Esophagus muscularis mucosa (tissue), 4 donors: Measurements from ENCODE around the gene IMPACT. TPM values are rescaled to one million over a fixed set of nuclear protein-coding genes. Genes with fewer than 3 reads are reported as not detected.

Experiments used
- DNase-seq: peaks from one replicate; pipeline ENCODE4 v3.0.0-alpha.2; 2017; ENCODE audit errors: extremely low spot score
- H3K27ac ChIP-seq, 4 donors: fragments of 200-600 bp; sonication (generic); replicated peaks in 1 of 4; 1 replicate in 3 of 4; 2 replicates in 1 of 4; pipeline ENCODE4 v1.5.1; 2016 to 2019; ENCODE audit warnings: mild to moderate bottlenecking in 1 of 4
- H3K27me3 ChIP-seq, 4 donors: fragments of 200-600 bp; sonication (generic); one replicate each; pipeline versions ENCODE4 v1.5.1 to v1.6.0; 2016 to 2019
- H3K36me3 ChIP-seq, 4 donors: fragments of 200-600 bp; sonication (generic); one replicate each; pipeline ENCODE4 v1.5.1; 2016 to 2019
- H3K4me1 ChIP-seq, 4 donors: fragments of 200-600 bp; sonication (generic); one replicate each; pipeline ENCODE4 v1.5.1; 2016 to 2019
- H3K4me3 ChIP-seq, 4 donors: fragments of 200-600 bp; sonication (generic); 1 replicate in 2 of 4; 2 replicates in 2 of 4; pipeline ENCODE4 v1.5.1; 2016 to 2019; ENCODE audit warnings: mild to moderate bottlenecking in 4 of 4, moderate library complexity in 1 of 4
- H3K9me3 ChIP-seq, 4 donors: fragments of 200-600 bp; sonication (generic); 1 replicate in 3 of 4; 2 replicates in 1 of 4; pipeline ENCODE4 v1.5.1; 2016 to 2019
- EP300 ChIP-seq: sonication (generic); formaldehyde crosslinking; IDR thresholded peaks from one replicate; pipeline ENCODE4 v1.6.1; 2017; ENCODE audit warnings: antibody characterized with exemption
- POLR2A ChIP-seq: fragments of 450-650 bp; IDR thresholded peaks from one replicate; pipeline ENCODE4 v1.6.1; 2017; ENCODE audit warnings: antibody characterized with exemption, moderate library complexity, mild to moderate bottlenecking, low read depth
- POLR2AphosphoS5 ChIP-seq, 2 donors: sonication (generic); formaldehyde crosslinking; IDR thresholded peaks; one replicate each; pipeline ENCODE4 v1.6.1; 2017; ENCODE audit warnings: antibody characterized with exemption in 2 of 2
- WGBS: methylation state at CpG from one replicate; pipeline ENCODE4 v1.1.5; 2018; 5-methylcytosine and 5-hydroxymethylcytosine counted together
- intact Hi-C: fragments of 100-400 bp; cut with DNase I; formaldehyde crosslinking; loops from one replicate; pipeline ENCODE4 v1.15.1; 2023
- total RNA-seq, 4 donors: library from RNA; depleted of rRNA; stranded (reverse); fragments of >200 nt; gene quantifications; one replicate each; pipeline versions ENCODE4 v1.1.0 to v1.2.1, GENCODE V29; 2016
- TF ChIP-seq, protein P1 (sequence below), 3 experiments: fragments of 200-600 bp in 2 of 3; fragments of 450-650 bp in 1 of 3; sonication (generic) in 2 of 3; IDR thresholded peaks; one replicate each; pipeline ENCODE4 v1.5.1; 2017 to 2019; ENCODE audit warnings: antibody characterized with exemption in 3 of 3, mild to moderate bottlenecking in 2 of 3, moderate library complexity in 1 of 3

IMPACT gene
- total RNA-seq, 4 donors from 2014 or later, result 16.2 to 18.5 (median 17.4) TPM

DNA sequence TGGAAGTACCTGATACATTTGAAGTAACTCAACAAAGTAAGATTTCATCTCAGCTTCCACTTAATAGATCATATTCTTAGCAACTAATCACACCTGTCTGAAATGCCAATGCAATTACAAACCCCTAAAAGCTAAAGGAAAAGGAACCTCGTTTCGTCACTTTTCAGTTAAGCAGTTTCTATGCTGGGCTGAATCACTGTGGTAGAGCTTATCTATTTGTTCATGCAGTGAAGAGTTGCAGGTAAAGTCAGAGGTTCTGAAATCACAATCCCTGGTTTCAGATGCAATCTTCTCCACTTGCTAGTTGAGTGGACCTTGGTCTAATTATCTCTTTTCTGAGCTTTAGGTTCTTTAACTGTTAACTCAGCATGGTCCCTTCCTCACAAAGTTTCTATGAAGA, 40.3 kb downstream of the IMPACT start:
- TF ChIP-seq EP300 (no peak), POLR2AphosphoS5 (IDR thresholded peaks at IDR 0.05) (no peak), POLR2A (no peak)
- TF ChIP-seq, protein P1, sequence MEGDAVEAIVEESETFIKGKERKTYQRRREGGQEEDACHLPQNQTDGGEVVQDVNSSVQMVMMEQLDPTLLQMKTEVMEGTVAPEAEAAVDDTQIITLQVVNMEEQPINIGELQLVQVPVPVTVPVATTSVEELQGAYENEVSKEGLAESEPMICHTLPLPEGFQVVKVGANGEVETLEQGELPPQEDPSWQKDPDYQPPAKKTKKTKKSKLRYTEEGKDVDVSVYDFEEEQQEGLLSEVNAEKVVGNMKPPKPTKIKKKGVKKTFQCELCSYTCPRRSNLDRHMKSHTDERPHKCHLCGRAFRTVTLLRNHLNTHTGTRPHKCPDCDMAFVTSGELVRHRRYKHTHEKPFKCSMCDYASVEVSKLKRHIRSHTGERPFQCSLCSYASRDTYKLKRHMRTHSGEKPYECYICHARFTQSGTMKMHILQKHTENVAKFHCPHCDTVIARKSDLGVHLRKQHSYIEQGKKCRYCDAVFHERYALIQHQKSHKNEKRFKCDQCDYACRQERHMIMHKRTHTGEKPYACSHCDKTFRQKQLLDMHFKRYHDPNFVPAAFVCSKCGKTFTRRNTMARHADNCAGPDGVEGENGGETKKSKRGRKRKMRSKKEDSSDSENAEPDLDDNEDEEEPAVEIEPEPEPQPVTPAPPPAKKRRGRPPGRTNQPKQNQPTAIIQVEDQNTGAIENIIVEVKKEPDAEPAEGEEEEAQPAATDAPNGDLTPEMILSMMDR (IDR thresholded peaks at IDR 0.05), result no peak
- Histone ChIP-seq H3K4me1 (no peaks in the 10 kb centered on the region), H3K27me3 (no peaks in the 10 kb centered on the region), H3K36me3 (no peaks in the 10 kb centered on the region), H3K4me3 (no peak overlapping the region), H3K9me3 (no peaks in the 10 kb centered on the region), H3K27ac (no peak overlapping the region)
- DNase-seq, result no peak
- intact Hi-C loops, result no loop called here
- WGBS, result 91% methylated on average over 2 of the region's 2 CpGs

DNA sequence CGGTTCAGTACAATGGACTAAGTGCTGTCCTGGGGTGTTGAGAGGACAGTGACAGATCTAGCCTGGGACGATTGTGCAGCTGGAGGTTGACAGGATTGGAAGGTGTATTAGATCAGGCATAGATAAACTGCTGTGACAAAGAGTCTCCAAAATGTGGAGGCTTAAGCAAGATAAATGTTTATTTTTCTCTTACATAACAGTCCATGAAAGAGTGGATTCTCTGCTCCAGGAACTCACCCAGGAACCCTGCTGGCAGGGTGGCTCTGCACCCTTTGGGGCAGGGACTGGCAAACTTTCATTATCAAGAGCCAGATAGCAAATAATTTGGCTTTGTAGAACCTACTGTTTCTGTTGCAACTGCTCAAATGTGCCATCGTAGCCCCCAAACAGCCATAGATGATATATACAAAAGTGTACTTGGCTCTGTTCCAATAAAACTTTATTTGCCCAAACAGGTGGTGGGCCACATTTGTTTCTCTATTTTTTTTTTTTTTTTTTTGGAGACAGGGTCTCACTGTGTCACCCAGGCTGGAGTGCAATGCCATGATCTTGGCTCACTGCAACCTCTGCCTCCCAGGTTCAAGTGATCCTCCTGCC, 43.6 kb downstream of the IMPACT start:
- 76% methylated on average over 3 of the region's 3 CpGs for WGBS
- TF ChIP-seq, protein P1 (IDR thresholded peaks at IDR 0.05), result no peak
- intact Hi-C loops, result no loop called here

DNA sequence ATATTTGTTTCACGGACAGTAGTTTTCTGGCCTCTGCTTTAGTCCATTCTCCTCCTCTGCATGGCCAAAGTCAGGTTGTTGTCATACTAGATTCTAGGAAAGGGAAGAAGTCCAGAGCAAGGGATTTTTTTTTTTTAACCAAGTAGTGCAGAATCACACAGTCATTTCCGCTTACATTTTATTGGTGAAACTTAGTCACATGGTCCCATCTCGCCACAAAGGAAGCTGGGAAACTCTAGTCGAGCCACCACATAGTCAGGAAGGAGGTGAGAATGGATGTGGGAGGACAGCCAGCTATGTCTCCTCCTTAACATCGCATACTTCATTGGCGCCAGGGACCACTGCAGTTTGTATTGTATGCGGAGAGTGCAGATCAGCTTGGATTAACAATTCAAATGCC, 44.3 kb downstream of the IMPACT start:
- no peaks in the 10 kb centered on the region for H3K9me3 ChIP-seq
- TF ChIP-seq POLR2AphosphoS5 (IDR thresholded peaks at IDR 0.05) (no peak), EP300 (no peak)
- TF ChIP-seq, protein P1 (IDR thresholded peaks at IDR 0.05), result no peak
- H3K27me3 ChIP-seq, result no peaks in the 10 kb centered on the region
- no peak overlapping the region for H3K27ac ChIP-seq
- no peaks in the 10 kb centered on the region for H3K36me3 ChIP-seq
- intact Hi-C loops, result no loop called here
- no peaks in the 10 kb centered on the region for H3K4me1 ChIP-seq
- no peak for DNase-seq
- H3K4me3 ChIP-seq, result no peak overlapping the region
- WGBS, result 92% methylated on average over 7 of the region's 7 CpGs

More for the DNA sequence above, 43.6 kb downstream of the IMPACT start:
- DNase-seq, result no peak
- Histone ChIP-seq H3K4me3 (no peak overlapping the region), H3K27ac (no peak overlapping the region), H3K9me3 (no peaks in the 10 kb centered on the region), H3K36me3 (no peaks in the 10 kb centered on the region), H3K27me3 (no peaks in the 10 kb centered on the region), H3K4me1 (no peaks in the 10 kb centered on the region)

DNA sequence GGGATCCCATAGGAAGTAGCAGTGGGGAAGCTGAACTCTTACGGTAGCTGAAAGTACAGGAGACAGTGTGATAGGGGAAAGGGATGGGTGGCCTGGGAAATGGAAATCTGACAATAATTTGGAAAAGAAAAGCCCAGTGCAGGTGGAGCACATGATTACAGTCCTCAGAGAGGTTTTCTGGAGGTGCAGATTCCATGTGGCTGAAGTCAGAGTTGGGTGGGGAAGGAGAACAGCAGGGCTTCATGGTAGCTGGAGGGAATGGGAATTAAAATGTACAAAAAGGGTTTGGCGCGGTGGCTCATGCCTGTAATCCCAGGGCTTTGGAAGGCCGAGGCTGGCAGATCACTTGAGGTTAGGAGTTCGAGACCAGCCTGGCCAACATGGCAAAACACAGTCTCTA, 46.1 kb downstream of the IMPACT start:
- H3K4me3 ChIP-seq, result no peak overlapping the region
- H3K27me3 ChIP-seq, result no peaks in the 10 kb centered on the region
- TF ChIP-seq POLR2A (no peak), EP300 (no peak), POLR2AphosphoS5 (IDR thresholded peaks at IDR 0.05) (no peak)
- TF ChIP-seq, protein P1 (IDR thresholded peaks at IDR 0.05), result no peak
- H3K27ac ChIP-seq, result no peak overlapping the region
- H3K36me3 ChIP-seq, result no peaks in the 10 kb centered on the region
- 93% methylated on average over 5 of the region's 5 CpGs for WGBS
- intact Hi-C loops, result no loop called here
- H3K9me3 ChIP-seq, result no peaks in the 10 kb centered on the region
- H3K4me1 ChIP-seq, result no peaks in the 10 kb centered on the region
- DNase-seq, result no peak

DNA sequence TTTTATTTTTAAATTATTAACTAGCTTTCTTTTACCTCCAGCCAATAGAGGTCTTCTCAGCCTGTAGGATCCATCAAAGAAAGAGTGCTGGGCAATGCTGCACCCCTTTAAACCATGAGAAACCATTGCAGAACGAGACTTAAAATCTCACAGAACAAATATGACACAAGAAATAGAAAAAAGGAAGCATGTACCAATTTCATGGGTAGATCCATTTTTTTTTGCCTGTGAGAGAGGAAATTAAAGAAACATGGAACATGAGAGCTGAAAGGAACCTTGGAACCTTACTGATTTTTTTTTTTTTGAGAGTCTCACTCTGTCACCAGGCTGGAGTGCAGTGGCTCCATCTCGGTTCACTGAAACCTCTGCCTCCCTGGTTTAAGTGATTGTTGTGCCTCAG, 47.9 kb downstream of the IMPACT start:
- Histone ChIP-seq H3K4me1 (no peaks in the 10 kb centered on the region), H3K27me3 (no peaks in the 10 kb centered on the region), H3K27ac (no peak overlapping the region), H3K4me3 (no peak overlapping the region), H3K36me3 (no peaks in the 10 kb centered on the region), H3K9me3 (no peaks in the 10 kb centered on the region)
- no peak for TF ChIP-seq POLR2A
- no peak for TF ChIP-seq EP300
- TF ChIP-seq, protein P1 (IDR thresholded peaks at IDR 0.05), result no peak
- no peak for TF ChIP-seq POLR2AphosphoS5 (IDR thresholded peaks at IDR 0.05)
- intact Hi-C loops, result no loop called here
- 78% methylated on average over 2 of the region's 2 CpGs for WGBS
- no peak for DNase-seq
